Measurements from ENCODE around the gene ARHGAP21. TPM values are rescaled to one million over a fixed set of nuclear protein-coding genes. Genes with fewer than 3 reads are reported as not detected.

ARHGAP21 gene
- total and polyA plus RNA-seq, 9 of the 15 experiments (the other 6 are each of a cell fraction or from before 2014, with no cell fraction given) = 13.6 to 145 (median 60.8) TPM

DNA sequence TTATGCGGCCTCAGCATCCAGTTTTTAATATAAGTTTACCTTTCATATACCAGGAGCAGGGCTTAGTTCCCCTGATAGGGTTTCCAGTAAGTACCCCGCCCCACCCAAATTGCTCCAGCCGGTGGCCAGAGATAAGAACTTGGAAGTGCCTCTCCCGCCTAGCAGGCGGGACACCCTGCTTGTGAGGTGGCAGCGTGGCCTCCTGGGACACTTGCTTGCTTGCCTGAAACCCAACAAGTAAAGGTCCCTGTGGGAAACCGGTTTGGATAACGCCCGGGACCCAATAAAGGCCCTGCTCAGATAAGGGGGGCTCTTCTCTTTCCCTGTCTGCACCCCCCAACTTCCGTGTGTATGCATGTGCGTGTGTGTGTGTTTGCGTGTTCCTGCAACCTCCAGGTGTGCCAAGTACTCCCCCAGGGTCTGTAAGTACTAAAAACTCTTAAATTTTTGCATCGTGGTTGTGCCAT is 154.3 kb downstream of the ARHGAP21 start (continued):
- TF ChIP-seq, protein P1, sequence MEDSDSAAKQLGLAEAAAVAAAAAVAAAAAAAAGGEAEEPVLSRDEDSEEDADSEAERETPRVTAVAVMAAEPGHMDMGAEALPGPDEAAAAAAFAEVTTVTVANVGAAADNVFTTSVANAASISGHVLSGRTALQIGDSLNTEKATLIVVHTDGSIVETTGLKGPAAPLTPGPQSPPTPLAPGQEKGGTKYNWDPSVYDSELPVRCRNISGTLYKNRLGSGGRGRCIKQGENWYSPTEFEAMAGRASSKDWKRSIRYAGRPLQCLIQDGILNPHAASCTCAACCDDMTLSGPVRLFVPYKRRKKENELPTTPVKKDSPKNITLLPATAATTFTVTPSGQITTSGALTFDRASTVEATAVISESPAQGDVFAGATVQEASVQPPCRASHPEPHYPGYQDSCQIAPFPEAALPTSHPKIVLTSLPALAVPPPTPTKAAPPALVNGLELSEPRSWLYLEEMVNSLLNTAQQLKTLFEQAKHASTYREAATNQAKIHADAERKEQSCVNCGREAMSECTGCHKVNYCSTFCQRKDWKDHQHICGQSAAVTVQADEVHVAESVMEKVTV (CRISPR knock-in tag; IDR thresholded peaks at IDR 0.05) = no peak
- TF ChIP-seq PHF21A (IDR thresholded peaks at IDR 0.05; ENCODE audit: borderline replicate concordance, low read depth) (peak; percentile 77; the same call in 1 of the 2 replicates), ZZZ3 (IDR thresholded peaks at IDR 0.05) (no peak), CBFA2T3 (IDR thresholded peaks at IDR 0.05) (peak; percentile 92), KAT8 (IDR thresholded peaks at IDR 0.05; ENCODE audit: low read depth) (no peak), MYBL2 (IDR thresholded peaks at IDR 0.05; ENCODE audit: low read depth) (no peak), MYBL2 (CRISPR knock-in tag; IDR thresholded peaks at IDR 0.05; ENCODE audit: borderline replicate concordance) (no peak), PTTG1 (tag; IDR thresholded peaks at IDR 0.05; ENCODE audit: low read depth) (no peak), ZNF696 (CRISPR knock-in tag; conservative IDR thresholded peaks at IDR 0.05) (no peak), ZNF561 (CRISPR knock-in tag; conservative IDR thresholded peaks at IDR 0.05) (no peak), ZNF23 (CRISPR knock-in tag; IDR thresholded peaks at IDR 0.05) (no peak), ZNF780A (CRISPR knock-in tag; IDR thresholded peaks at IDR 0.05) (no peak), MBD2 (IDR thresholded peaks at IDR 0.05; ENCODE audit: borderline replicate concordance, low read depth) (peak; percentile 53; the same call in 1 of the 2 replicates), ZNF583 (CRISPR knock-in tag; IDR thresholded peaks at IDR 0.05) (peak; percentile 63; the same call in 1 of the 2 replicates), TCF7L2 (IDR thresholded peaks at IDR 0.05; ENCODE audit: low read depth, low read length) (no peak), HMG20B (CRISPR knock-in tag; IDR thresholded peaks at IDR 0.05) (no peak), MYC (IDR thresholded peaks at IDR 0.05; ENCODE audit: low read depth, low read length) (peak; percentile 84), MYC (CRISPR knock-in tag; IDR thresholded peaks at IDR 0.05; ENCODE audit: borderline replicate concordance, low read depth) (no peak), MAFF (IDR thresholded peaks at IDR 0.05; ENCODE audit: low read length) (no peak), NR2C2 (CRISPR knock-in tag; IDR thresholded peaks at IDR 0.05) (no peak), NR2C2 (tag; IDR thresholded peaks at IDR 0.05) (no peak), BMI1 (IDR thresholded peaks at IDR 0.05; ENCODE audit: low read length) (no peak), NFE2L1 (tag; IDR thresholded peaks at IDR 0.05; ENCODE audit: borderline replicate concordance, low read depth) (no peak)
- TF ChIP-seq, protein P2, sequence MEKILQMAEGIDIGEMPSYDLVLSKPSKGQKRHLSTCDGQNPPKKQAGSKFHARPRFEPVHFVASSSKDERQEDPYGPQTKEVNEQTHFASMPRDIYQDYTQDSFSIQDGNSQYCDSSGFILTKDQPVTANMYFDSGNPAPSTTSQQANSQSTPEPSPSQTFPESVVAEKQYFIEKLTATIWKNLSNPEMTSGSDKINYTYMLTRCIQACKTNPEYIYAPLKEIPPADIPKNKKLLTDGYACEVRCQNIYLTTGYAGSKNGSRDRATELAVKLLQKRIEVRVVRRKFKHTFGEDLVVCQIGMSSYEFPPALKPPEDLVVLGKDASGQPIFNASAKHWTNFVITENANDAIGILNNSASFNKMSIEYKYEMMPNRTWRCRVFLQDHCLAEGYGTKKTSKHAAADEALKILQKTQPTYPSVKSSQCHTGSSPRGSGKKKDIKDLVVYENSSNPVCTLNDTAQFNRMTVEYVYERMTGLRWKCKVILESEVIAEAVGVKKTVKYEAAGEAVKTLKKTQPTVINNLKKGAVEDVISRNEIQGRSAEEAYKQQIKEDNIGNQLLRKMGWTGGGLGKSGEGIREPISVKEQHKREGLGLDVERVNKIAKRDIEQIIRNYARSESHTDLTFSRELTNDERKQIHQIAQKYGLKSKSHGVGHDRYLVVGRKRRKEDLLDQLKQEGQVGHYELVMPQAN (IDR thresholded peaks at IDR 0.05; ENCODE audit: borderline replicate concordance) = no peak; the same call in 1 of the 2 replicates
- TF ChIP-seq, protein P3, sequence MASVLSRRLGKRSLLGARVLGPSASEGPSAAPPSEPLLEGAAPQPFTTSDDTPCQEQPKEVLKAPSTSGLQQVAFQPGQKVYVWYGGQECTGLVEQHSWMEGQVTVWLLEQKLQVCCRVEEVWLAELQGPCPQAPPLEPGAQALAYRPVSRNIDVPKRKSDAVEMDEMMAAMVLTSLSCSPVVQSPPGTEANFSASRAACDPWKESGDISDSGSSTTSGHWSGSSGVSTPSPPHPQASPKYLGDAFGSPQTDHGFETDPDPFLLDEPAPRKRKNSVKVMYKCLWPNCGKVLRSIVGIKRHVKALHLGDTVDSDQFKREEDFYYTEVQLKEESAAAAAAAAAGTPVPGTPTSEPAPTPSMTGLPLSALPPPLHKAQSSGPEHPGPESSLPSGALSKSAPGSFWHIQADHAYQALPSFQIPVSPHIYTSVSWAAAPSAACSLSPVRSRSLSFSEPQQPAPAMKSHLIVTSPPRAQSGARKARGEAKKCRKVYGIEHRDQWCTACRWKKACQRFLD (CRISPR knock-in tag; IDR thresholded peaks at IDR 0.05) = 0 out of 2 replicates have a peak, but pooled peaks have one; percentile 19
- TF ChIP-seq, protein P4, sequence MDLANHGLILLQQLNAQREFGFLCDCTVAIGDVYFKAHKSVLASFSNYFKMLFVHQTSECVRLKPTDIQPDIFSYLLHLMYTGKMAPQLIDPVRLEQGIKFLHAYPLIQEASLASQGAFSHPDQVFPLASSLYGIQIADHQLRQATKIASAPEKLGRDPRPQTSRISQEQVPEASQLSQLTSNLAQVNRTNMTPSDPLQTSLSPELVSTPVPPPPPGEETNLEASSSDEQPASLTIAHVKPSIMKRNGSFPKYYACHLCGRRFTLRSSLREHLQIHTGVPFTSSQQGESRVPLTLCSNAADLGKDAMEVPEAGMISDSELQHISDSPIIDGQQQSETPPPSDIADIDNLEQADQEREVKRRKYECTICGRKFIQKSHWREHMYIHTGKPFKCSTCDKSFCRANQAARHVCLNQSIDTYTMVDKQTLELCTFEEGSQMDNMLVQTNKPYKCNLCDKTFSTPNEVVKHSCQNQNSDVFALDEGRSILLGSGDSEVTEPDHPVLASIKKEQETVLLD (IDR thresholded peaks at IDR 0.05) = no peak
